ENCODE measurements around the gene SEC22B.
A peak's percentile ranks its signal among the peaks of the same experiment; 100 is the strongest.
"Not testable (repeated sequence)": the region's sequence is repeated elsewhere in the genome, so short reads cannot be mapped to it uniquely, and the experiment has no call there.

SEC22B gene

GRCh38 chr1:120144626-120145025, 31.7 kb downstream of the SEC22B start:
- not testable (repeated sequence) for DNase-seq

GRCh38 chr1:120144169-120144568, 32.2 kb downstream of the SEC22B start:
- DNase-seq, result not testable (repeated sequence)

GRCh38 chr1:120143334-120143733, 33.0 kb downstream of the SEC22B start:
- not testable (repeated sequence) for DNase-seq

GRCh38 chr1:120142512-120143263, 33.6 kb downstream of the SEC22B start:
- peak; percentile 74 for DNase-seq

- not testable (repeated sequence) for DNase-seq
Observed at GRCh38 chr1:120141865-120142264, 34.5 kb downstream of the SEC22B start.

- not testable (repeated sequence) for DNase-seq
Observed at GRCh38 chr1:120140656-120141265, 35.6 kb downstream of the SEC22B start.

GRCh38 chr1:120136086-120136485, 40.2 kb downstream of the SEC22B start:
- DNase-seq, result not testable (repeated sequence)

GRCh38 chr1:120133928-120134325, 42.4 kb downstream of the SEC22B start:
- DNase-seq, result not testable (repeated sequence)

- DNase-seq, result no peak
Observed at GRCh38 chr1:120133228-120133927, 42.9 kb downstream of the SEC22B start.

- not testable (repeated sequence) for DNase-seq
Observed at GRCh38 chr1:120132406-120132763, 43.9 kb downstream of the SEC22B start.

GRCh38 chr1:120131611-120132405, 44.5 kb downstream of the SEC22B start:
- not testable (repeated sequence) for DNase-seq

GRCh38 chr1:120127921-120128320, 48.4 kb downstream of the SEC22B start:
- not testable (repeated sequence) for DNase-seq

GRCh38 chr1:120126216-120126615, 50.1 kb downstream of the SEC22B start:
- not testable (repeated sequence) for DNase-seq

- not testable (repeated sequence) for DNase-seq
Observed at GRCh38 chr1:120124628-120125027, 51.7 kb downstream of the SEC22B start.

- DNase-seq, result not testable (repeated sequence)
Observed at GRCh38 chr1:120123813-120124510, 52.4 kb downstream of the SEC22B start.

GRCh38 chr1:120122262-120122893, 53.9 kb downstream of the SEC22B start:
- DNase-seq, result not testable (repeated sequence)

- DNase-seq, result not testable (repeated sequence)
Observed at GRCh38 chr1:120121830-120122229, 54.5 kb downstream of the SEC22B start.

- not testable (repeated sequence) for DNase-seq
Observed at GRCh38 chr1:120120525-120120924, 55.8 kb downstream of the SEC22B start.

GRCh38 chr1:120117371-120118177, 58.7 kb downstream of the SEC22B start:
- not testable (repeated sequence) for DNase-seq

- DNase-seq, result not testable (repeated sequence)
Observed at GRCh38 chr1:120116094-120116493, 60.2 kb downstream of the SEC22B start.

- not testable (repeated sequence) for DNase-seq
Observed at GRCh38 chr1:120113134-120113533, 63.2 kb downstream of the SEC22B start.
